ENCODE data around the gene STAG2.

GRCh38 chrX:123961268-123962005 lies at the start of gene STAG2:
- TF ChIP-seq CTCF (IDR thresholded peaks at IDR 0.05; ENCODE audit: low read length) (no peak), EZH2 (optimal IDR thresholded peaks at IDR 0.05; ENCODE audit: low read depth, low read length) (no peak)
